Measurements from ENCODE around the gene SEPTIN11.
"Not testable (repeated sequence)": the region's sequence is repeated elsewhere in the genome, so short reads cannot be mapped to it uniquely, and the experiment has no call there.

The SEPTIN11 gene

DNA sequence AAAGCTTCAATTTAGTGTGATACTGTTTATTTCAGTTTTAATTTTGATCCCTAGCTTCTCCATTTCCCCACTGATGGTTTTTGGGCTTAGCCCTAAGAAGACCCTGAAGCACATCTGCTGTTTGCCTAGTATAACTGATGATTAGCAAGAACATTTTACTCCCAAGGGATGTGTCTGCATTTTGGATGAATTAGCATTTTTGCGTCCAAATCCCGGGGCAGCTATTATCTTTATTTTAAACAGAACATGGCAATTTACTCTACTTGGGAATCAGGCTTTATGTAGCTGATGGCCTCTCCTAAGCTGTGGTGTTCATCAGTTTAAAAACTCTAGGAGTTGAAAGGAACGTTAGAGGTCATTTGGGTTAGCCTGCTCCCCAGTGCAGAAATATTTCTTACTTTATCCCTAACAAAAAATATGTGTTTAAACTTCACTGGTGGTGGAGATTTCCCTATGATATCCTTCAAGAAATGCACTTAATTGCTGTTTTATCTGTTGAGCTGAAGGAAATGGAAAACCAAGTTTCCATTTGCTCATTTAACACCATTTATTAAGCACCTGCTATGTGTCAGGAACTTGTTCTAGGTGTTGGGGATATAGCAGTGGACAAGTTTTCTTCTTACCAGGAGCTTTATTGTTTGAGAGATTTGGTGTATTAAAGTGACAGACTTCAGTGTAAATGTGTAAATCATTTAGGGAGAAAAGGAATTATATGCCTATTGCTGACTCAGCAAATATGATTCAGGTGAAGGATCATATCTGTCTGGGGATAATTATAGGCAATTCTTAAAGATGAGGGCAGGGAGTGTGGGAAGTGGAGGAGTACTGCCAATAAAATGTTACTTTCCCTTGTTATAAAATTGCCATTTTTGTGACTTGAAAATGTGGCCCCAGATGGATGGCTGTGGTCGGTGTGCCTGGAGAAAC lies 3.4 kb downstream of the SEPTIN11 start:
- no peak for DNase-seq

DNA sequence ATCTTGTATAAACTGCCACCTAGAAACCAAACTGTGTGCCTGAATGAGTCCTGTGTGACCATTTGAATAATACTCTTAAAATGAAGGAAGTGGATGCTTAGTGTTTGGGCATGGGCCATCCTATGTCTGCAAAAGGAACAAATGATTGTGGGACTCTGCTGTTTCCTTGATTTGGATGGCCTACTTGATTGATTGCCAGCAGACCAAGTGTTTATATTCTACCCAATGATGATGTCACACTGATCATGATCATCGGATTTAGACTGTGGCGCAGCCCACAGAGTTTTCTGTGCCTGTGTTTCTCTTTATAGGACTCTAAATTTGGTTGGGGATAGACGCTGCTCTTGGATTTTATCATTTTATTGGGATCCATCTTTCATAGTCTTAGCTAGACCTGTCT lies 4.4 kb downstream of the SEPTIN11 start:
- no peak for DNase-seq

DNA sequence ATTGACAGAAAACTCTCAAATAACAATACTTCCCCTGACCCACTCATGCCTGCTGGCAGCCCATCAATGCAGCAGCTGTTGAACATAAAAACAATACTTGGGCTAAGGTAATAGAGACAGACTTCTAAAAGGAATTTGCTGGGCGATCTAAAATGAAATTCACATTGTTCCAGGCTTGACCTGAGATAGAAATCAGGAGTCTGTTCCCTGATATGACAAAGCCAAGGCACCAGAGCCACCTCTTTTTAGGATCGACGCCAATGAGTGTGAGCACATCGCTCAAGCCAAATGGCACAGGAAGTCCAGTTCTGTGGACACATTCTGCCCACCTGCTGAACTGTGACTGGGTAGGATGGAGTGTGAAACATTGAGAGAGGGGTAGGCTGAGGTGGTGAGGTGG lies 4.9 kb downstream of the SEPTIN11 start:
- no peak for DNase-seq

DNA sequence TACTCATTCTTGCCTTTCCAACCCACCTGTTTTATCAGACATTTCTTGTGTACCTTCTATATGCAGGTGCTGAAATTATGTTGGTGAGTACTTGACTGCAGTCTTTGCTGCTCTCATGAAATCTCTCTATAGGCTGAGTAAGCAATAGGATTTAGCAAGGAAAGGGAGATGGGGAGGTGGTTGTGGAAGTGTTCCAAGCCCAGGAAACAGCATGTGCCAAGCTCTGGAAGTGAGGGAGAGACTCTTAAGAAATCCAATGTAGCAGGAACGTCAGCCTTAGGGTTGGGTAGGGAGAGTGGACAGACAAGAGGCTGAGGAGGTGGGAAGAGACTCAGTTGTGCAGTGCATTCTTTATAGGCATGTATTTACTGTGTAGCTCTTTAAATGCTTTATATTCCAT lies 5.6 kb downstream of the SEPTIN11 start:
- no peak for DNase-seq

DNA sequence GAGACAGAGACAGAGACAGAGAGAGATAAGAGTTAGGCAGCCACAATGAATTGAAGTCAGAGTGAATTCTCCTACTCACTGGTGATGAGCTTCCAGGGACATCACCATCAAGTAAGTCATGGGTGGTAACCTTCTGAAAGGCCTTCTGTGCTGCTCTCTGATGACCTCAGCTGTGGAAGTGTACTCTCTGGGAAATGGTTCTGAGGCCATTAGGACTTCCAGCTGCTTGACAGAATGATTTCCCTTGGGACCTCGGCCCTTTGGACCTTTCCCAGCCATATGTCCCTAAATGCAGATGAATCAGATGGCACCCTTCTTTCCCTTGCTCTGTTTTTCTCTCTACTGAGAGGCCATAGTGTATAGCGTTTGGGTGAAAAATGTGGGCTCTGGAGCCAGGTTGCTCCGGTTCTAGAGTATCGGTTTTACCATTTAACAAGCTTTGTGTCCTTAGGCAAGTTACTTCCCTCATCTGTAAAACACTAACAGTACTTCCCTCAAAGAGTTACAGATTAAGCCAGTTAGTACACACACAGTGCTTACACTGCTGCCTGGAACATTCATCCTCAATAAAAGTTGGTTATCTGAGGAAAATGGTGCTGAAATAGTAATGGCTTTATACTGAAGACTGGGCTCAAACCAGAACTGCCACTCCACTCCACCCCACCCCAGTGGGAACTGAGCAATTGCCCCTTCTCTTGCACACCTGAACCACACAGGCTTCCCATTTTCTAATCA lies 7.6 kb downstream of the SEPTIN11 start:
- DNase-seq, result no peak

DNA sequence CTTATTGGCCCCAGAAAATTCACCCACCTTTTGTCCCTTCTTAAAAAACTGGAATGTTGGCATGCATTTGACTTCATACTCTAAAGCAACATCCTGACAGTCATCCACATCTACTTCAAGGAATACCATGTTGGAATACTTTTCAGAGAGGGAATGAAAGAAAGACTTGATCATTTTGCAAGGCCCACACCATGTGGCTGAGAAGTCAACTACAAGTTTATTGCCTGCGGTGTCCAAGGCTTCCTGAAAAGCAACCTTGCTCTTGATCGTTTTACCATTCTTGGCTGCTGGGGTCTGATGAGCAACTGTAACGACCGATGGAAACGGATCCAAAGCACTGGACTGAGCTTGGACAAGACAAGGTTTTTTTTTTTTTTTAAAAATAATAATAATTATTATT lies 9.3 kb downstream of the SEPTIN11 start:
- DNase-seq, result no peak

DNA sequence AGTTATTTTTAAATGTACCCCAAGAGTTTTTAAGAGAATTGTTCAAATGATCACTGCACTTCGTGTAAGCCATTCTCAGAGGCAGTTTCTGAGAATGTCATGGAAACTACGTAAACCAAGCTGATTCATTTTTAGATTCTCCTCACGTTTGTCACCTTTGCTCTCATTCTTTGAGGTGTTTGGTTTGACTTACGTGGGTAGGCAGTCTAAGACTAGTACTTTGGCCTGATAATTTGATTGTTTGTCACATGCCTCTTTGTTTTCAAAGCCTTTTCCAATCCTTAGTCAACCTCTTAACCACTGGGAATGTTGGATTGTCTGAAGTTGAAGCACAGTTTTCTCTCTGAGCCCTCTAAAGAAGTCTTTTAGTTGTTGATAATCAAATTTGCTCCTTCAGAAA lies 10.5 kb downstream of the SEPTIN11 start:
- no peak for DNase-seq

DNA sequence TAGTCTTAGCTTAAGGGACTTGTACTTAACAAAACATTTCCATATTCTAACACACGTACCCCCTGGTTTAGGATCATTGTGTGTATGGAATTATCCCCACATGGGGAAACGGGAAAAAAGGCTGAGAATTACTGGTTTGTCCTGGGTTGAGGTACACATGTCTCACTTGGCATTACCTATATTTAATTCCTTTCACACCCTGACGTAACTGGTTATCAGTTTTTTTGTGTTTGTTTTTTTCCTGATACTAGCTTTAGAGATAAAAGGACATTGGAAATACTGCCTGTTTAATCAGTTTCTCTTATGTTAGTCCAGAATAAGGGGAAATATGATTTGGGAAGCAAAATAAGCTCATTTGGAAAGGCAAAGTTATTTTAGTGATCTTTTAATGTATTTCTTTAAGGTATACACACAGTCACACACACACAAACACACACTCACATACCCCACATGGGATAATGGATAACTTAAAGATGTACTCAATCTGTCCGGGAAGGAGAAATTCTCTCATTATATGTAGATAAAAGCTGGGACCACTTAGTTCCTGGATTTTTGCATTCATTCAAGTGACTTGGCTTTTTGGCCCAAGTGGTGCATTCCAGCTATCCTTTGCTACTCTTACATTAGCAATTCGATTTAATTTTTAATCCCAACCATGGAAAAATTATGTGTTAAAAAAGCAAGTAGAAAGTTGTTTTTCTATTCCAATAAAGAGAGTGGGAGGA lies 13.0 kb downstream of the SEPTIN11 start:
- DNase-seq, result no peak

DNA sequence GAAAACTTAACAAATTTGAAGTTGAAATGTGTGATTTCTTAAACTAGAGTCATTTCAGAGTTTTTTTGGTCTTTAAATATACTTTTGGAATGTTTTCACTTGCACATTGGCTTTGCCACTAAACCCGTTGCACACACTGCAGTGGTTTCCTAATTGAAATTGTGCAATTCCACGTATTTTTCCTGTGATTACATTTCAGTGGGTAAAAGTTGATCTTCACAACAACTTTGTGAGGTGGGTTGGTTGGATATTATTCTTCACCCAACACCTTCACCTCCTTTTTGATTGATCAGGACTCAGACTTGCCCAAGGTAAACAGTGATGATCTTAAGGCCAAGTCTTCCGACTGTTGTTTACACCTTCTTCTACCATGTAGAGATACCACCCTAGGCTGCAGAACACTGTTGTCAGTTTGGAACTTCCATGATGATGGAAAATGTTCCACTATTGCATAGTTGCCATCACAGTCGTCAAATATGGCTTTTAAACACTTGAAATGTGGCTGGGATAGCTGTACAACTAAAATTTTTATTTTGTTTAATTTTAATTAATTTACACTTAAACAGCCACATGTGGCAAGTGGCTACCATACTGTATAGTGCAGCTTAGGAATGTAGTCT lies 13.7 kb downstream of the SEPTIN11 start:
- DNase-seq, result no peak

DNA sequence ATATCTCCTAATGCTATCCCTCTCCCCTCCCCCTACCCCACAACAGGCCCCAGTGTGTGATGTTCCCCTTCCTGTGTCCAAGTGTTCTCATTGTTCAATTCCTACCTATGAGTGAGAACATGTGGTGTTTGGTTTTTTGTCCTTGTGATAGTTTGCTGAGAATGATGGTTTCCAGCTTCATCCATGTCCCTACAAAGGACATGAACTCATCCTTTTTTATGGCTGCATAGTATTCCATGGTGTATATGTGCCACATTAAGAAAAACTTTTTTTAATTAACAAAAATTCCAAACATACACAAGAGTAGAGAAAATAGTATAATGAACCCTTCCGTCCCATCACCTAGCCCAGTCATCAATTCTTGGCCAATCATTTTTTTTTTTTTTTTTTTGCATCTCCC lies 14.4 kb downstream of the SEPTIN11 start:
- not testable (repeated sequence) for DNase-seq

DNA sequence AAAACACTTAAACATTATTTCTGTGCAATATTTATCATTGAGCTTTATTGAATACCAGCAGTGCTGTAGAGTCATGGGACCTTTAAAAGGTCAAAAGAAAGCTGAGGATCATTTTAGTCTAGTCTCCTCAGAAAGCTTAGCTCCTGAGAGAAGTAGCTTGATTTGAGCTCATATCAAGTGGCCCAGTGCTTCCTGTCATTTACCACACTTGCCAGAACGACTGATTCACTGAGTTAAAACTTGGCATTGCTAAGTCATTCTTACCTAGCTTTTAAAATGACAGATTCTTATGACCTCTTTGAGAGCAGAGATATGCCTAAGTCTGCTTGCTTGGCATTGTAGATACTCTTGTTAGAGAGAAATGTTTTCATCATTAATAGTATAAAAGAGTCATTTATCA lies 15.2 kb downstream of the SEPTIN11 start:
- no peak for DNase-seq

DNA sequence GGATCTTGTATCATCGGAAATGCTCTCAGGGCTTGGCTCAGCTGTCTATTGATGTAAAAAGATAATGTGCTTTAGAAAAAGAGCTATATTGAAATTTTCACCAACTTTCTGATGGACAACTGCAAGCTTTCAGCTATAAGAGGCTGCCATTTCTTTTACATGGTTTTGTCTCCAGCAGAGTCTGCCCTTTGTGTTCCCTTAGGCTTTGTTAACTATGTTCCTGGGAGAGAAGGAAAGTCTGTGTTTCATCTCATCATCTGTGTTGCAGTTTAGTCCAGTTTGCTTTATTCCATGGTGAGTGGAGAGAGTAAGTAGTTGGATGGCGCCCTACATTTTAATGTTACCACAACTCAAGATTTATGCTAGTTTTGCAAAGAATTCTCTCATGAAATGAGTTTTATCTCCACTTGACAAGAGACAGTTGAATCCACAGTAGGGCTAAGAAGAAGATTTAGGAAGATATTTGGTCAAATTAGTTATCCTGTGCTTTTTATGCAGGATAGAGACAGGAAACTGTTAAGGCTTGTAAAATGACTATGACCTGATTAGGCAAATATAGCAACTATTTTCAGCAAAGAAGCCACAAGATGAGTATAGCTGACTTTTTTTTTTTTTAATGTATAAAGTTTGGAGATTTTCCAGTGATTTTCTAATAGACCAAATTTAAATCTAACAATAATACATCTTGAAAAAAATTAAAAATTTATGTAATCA lies 16.5 kb downstream of the SEPTIN11 start:
- DNase-seq, result no peak

DNA sequence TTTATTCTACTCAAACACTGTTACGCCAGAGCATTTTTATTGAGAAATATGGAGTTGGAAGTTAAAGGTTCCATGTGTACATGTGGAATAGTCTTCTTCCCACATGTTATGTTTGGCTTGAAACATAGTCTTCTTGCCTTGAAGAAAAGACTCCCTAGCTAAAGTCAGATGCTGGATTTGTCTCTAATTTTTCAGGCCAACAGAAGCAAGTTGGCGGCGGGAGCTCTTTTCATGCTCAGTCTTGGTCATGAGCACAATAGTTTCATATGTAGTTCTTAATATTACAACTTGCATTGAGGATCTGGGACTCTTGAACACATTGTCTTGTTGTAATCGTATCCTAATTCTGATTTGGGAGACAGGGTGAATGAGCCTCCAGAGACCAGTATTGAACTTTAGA lies 19.4 kb downstream of the SEPTIN11 start:
- DNase-seq, result no peak

DNA sequence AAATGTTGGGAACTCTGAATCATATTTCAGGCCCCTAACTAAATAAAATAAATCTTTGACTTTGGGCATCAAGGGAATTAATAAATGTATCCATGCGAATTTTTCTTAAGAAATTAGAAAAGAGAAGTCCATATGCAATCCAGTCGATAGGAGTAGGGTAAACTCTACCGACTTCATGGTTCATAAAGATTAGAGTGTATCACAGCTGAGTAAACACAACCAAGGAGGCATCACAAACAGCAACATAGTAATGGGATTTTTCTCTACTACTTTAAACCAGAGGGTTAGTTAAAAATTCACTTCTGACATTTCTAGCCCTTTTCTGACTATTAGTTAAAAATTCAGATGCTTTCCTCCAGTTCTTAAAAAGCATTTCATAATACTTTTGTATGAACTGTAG lies 19.9 kb downstream of the SEPTIN11 start:
- no peak for DNase-seq

DNA sequence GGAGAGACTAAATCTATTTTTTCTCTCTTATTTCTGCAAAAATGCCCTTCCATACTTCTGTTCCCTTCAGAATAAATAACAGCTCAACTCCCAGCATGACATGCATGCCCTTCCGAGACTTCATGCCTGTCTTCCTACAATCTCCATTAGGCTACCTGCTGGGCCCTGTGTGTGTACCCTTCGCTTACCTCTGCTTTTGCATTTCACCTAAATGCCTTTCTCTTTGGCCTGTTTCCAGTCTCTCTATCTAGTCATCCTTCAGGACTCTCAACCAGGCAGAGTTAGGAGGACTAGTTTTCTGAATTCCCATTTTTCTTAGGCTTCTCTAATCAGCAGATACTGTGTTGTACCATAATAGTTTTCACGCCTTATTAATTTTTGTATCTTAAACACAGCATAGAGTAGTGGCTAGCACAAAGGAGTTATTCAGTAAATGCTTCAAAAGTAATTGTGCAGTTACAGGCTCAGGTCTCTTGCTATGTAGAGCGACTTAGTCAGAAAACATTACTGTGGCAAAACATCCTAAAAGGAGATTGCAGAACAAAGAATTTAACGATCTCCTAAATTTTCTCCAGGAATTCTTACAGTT lies 20.5 kb downstream of the SEPTIN11 start:
- no peak for DNase-seq

DNA sequence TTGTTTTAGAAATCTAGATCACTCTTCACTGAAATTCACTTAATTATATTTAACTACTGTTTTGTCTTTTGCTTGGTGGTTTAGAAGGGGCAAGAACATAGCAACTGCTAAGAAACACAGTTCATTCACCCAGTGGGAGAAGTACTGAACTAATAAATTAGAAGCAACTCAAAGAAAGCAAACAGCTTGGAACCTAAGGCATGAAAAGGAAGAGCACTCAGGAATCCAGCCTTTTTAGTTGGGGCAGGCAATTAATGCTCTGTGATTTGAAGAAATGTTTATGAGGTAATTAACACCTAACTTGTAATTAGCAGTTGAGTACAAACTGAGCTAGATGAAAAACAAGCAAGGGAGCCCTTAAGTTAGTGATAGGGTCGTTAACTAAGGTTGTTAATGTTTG lies 22.8 kb downstream of the SEPTIN11 start:
- no peak for DNase-seq

DNA sequence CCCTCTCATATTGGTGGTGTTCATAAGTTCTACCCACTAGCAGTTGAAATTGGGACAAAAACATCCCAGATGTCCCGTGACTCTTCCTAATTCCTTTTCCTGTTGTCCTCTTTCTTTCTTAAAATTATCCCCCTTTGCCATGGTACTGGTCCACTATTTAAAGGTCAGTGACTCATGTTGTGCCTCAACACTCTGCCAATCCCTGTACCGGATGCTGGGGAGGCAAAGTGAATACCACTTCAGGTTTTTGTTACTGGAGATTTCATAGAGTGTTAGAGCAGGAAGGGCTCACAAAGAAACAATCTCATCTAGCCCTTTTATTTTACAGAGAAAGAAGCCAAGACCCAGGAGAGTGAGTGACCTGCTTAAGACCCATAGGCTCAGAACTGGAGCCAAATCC lies 24.6 kb downstream of the SEPTIN11 start:
- DNase-seq, result no peak

DNA sequence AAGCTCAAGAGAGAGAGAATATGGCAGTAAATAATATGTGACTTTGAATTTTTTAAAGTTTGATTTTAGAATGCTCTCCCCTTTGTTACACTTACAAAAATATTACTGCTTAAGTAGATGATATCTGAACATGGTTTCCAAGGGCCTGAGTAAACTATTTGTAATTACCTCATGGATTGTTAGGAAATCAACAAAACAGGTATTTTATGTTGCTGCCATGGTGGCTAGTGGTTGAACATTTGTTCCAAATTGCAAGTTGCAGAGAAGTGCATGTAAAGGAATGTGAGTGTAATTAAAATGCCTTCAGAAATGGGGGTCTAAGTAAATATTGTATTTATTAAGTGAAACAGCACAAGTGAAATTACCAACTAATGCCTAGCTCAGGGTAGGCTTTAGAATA lies 27.6 kb downstream of the SEPTIN11 start:
- no peak for DNase-seq

DNA sequence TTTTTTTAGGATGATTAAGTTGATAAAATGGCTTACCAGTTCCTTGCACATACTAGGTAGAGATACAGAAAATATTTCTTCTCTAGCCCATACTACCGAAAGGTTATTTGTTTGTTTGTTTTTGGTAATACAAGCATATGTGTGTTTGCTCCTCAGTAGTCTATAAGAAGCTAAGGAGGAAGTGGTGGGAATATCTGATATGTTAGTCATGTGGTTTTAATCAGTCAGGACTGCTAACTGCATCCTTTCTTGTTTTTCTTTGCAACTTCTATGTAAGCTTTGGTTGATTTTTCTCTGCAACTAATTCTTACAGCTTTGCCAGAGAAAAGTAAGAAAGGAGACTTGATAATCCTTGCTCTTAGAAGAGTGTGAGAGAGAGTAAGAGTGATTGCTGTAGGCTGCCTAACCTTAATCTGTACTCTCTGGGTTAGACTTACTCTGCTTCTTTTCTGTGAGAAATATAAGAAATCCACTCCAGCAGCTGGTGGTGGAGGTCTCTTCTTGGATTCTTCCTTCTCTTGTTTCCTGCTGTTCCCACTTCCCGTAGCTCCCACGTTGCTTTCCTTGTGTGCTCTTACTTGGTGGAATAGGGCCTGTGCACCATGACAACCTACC lies 28.3 kb downstream of the SEPTIN11 start:
- no peak for DNase-seq

DNA sequence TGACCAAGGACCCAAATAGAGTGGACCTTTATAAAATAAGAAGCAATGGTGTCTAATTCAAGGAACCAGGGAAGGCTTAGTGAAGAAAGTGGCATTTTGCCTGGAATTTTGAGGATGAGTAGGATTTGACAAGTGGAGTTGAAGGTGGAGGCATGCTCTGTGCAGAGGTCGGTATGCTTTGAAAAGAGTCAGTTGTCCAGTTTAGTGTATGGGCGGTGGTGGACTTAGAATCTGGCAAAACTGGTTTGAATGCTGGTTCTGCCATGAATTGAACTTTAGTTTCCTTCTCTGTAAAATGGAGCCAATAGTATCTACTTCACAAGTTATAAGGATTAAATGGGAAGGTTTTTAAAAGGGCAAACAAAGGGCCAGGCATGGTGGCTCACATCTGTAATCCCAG lies 29.7 kb downstream of the SEPTIN11 start:
- DNase-seq, result no peak

DNA sequence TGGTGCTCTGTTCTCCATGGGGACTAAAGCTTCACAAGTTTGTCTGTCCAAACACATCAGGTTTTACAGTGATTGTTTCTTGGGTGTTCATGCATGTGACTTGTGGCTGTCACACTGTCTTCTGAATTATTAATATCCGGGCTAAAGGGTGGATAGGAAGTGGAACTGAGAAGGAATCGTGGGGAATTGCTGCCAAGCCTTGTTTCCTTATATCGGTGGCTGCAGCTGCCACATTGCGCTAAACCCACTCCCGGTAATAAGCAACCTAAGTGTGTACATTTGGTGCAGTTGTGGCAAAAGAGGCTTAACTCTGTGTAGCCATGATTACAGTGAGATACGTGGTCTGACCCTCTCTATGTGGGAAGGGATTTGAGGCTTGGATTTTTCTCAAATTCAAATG lies 30.7 kb downstream of the SEPTIN11 start:
- DNase-seq, result no peak

DNA sequence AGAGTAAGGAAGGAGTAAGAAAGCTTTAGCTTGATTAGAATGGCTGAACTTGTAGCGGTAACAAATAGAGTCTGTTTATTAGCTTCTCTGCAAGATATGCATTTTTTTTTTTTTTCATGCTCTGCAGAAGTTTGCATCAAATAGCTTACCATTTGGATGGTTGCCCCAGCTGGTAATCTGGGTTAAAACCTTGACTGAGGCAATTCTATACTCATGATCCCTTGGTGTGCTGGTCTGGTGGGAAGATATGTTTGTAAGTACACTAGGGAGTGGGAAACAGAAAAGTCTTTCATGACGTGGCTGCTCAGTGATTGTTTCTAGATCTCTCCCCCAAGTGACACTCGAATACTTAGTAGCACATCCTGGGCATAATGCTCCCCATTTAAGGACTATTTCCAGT lies 32.1 kb downstream of the SEPTIN11 start:
- DNase-seq, result no peak

Data from CD4-positive, alpha-beta T cell treated with Interleukin-21 for 1 hour (primary cell).